DND-41 (cell line): ENCODE data around the gene IL3.

Experiments
- ATAC-seq: fragments of 200-7000 bp; cut with Tn5 transposase; 3 replicates; pipeline ENCODE4 v1.9.1; 2021; ENCODE audit warnings: low read depth; ENCODE audit not compliant: insufficient read depth
- DNase-seq: peaks from one replicate; pipeline ENCODE4 v3.0.0-alpha.2; 2020
- H2AFZ ChIP-seq: 2 replicates; pipeline ENCODE4 v1.6.0; 2012; ENCODE audit warnings: low read depth, low read length
- H3K27ac ChIP-seq: 2 replicates; pipeline ENCODE4 v1.5.1; 2012; ENCODE audit warnings: low read length, inconsistent platforms
- H3K27me3 ChIP-seq: fragments of 200-600 bp; sonication (generic); 2 replicates; pipeline ENCODE4 v1.6.0; 2012; ENCODE audit warnings: low read length, mild to moderate bottlenecking, inconsistent platforms; ENCODE audit not compliant: insufficient read depth, poor library complexity
- H3K36me3 ChIP-seq: 2 replicates; pipeline ENCODE4 v1.5.1; 2012; ENCODE audit warnings: low read length, inconsistent platforms; ENCODE audit not compliant: insufficient read depth
- H3K4me1 ChIP-seq: 2 replicates; pipeline ENCODE4 v1.5.1; 2012; ENCODE audit warnings: mild to moderate bottlenecking, low read length; ENCODE audit not compliant: insufficient read depth
- H3K4me2 ChIP-seq: 2 replicates; pipeline ENCODE4 v1.6.0; 2012; ENCODE audit warnings: mild to moderate bottlenecking, moderate library complexity, low read length, inconsistent platforms; ENCODE audit not compliant: insufficient read depth
- H3K4me3 ChIP-seq, 2 experiments: fragments of 200-600 bp in 1 of 2; shearing (Covaris generic) in 1 of 2; 2 replicates each; pipeline ENCODE4 v1.5.1; 2012 to 2016; ENCODE audit warnings: inconsistent platforms in 2 of 2, low read length in 2 of 2, mild to moderate bottlenecking in 2 of 2, low read depth in 1 of 2, moderate library complexity in 1 of 2
- H3K79me2 ChIP-seq: 2 replicates; pipeline ENCODE4 v1.6.0; 2012; ENCODE audit warnings: low read length, inconsistent platforms; ENCODE audit not compliant: insufficient read depth
- H3K9ac ChIP-seq: 2 replicates; pipeline ENCODE4 v1.6.0; 2012; ENCODE audit warnings: low read depth, mild to moderate bottlenecking, inconsistent platforms, low read length, moderate library complexity
- H3K9me3 ChIP-seq: 2 replicates; pipeline ENCODE4 v1.5.1; 2012; ENCODE audit warnings: low read length, moderate library complexity, mild to moderate bottlenecking, inconsistent platforms; ENCODE audit not compliant: insufficient read depth, severe bottlenecking
- H4K20me1 ChIP-seq: 2 replicates; pipeline ENCODE4 v1.6.0; 2012; ENCODE audit warnings: low read length; ENCODE audit not compliant: insufficient read depth
- CTCF ChIP-seq: IDR thresholded peaks from 2 replicates; pipeline ENCODE4 v1.5.1; 2012; ENCODE audit warnings: borderline replicate concordance, low read length, moderate library complexity, mild to moderate bottlenecking; ENCODE audit not compliant: poor library complexity, severe bottlenecking; ENCODE audit errors: extremely low read depth
- EZH2 ChIP-seq: IDR thresholded peaks from 3 replicates; pipeline ENCODE4 v1.6.1; 2012; ENCODE audit warnings: borderline replicate concordance, low read depth, mild to moderate bottlenecking, moderate library complexity, low read length, inconsistent platforms; ENCODE audit not compliant: severe bottlenecking

IL3 gene

GRCh38 chr5:132019337-132019736, 41.1 kb upstream of the IL3 start:
- no peak overlapping the region for H3K4me2 ChIP-seq
- H3K36me3 ChIP-seq = no peaks in the 10 kb centered on the region
- ATAC-seq (no peak), DNase-seq (no peak)
- H3K4me3 ChIP-seq = no peak overlapping the region
- no peaks in the 10 kb centered on the region for H4K20me1 ChIP-seq
- no peak overlapping the region for H3K9ac ChIP-seq
- H3K9me3 ChIP-seq = no peaks in the 10 kb centered on the region
- TF ChIP-seq CTCF (no peak), EZH2 (no peak)
- no peak overlapping the region for H2AFZ ChIP-seq
- H3K27me3 ChIP-seq = peaks cover 14% of the 10 kb centered on the region
- no peaks in the 10 kb centered on the region for H3K79me2 ChIP-seq
- no peak overlapping the region for H3K27ac ChIP-seq
- no peaks in the 10 kb centered on the region for H3K4me1 ChIP-seq

GRCh38 chr5:132019857-132020555, 40.4 kb upstream of the IL3 start:
- Histone ChIP-seq H3K4me2 (no peak overlapping the region), H3K27me3 (peaks cover 10% of the 10 kb centered on the region), H3K4me3 (no peak overlapping the region), H3K9ac (no peak overlapping the region), H3K4me1 (no peaks in the 10 kb centered on the region), H4K20me1 (no peaks in the 10 kb centered on the region), H2AFZ (no peak overlapping the region), H3K79me2 (no peaks in the 10 kb centered on the region), H3K9me3 (no peaks in the 10 kb centered on the region), H3K27ac (no peak overlapping the region), H3K36me3 (no peaks in the 10 kb centered on the region)
- TF ChIP-seq EZH2 (no peak), CTCF (no peak)
- no peak for DNase-seq
- ATAC-seq = no peak

- no peak overlapping the region for H3K27ac ChIP-seq
- ATAC-seq (no peak), DNase-seq (no peak)
- no peaks in the 10 kb centered on the region for H4K20me1 ChIP-seq
- no peaks in the 10 kb centered on the region for H3K36me3 ChIP-seq
- no peaks in the 10 kb centered on the region for H3K9me3 ChIP-seq
- H3K79me2 ChIP-seq = no peaks in the 10 kb centered on the region
- peaks cover 10% of the 10 kb centered on the region for H3K27me3 ChIP-seq
- H3K4me3 ChIP-seq = no peak overlapping the region
- no peak overlapping the region for H2AFZ ChIP-seq
- no peak for TF ChIP-seq EZH2
- no peak for TF ChIP-seq CTCF
- no peaks in the 10 kb centered on the region for H3K4me1 ChIP-seq
- no peak overlapping the region for H3K9ac ChIP-seq
- no peak overlapping the region for H3K4me2 ChIP-seq
Observed at GRCh38 chr5:132020568-132021339, 39.7 kb upstream of the IL3 start.
